Measurements from ENCODE around the gene P4HTM. TPM values are rescaled to one million over a fixed set of nuclear protein-coding genes. Genes with fewer than 3 reads are reported as not detected.
A peak's percentile ranks its signal among the peaks of the same experiment; 100 is the strongest.

The P4HTM gene
- total RNA-seq, 2 experiments from 2014 or later, result 24.8 to 25.0 TPM

GRCh38 chr3:49021213-49021812, 31.3 kb downstream of the P4HTM start:
- ChIA-PET CTCF (interaction anchor here (0.6 to 5.9 kb wide), 10 partner anchors 8 to 98 kb away, joined by 3 to 64 read pairs (median 12); partner anchors contain the start of genes P4HTM, QRICH1 and WDR6), POLR2A (interaction anchor here (0.6 to 12.0 kb wide), 21 partner anchors 7 to 449 kb away, joined by 3 to 200 read pairs (median 4); partner anchors contain the start of genes ARIH2, DAG1, IMPDH2 and P4HTM)
- intact Hi-C loops (cut with micrococcal nuclease), result loop anchor here (5.0 kb wide), 1 partner anchor 34 kb away; no protein-coding TSS in a partner anchor
- H3K4me3 Mint-ChIP-seq, result peak overlapping the region; percentile 87
- TF ChIP-seq CTCF (IDR thresholded peaks at IDR 0.05), result no peak
- ATAC-seq, result peak; percentile 76
- H3K27ac Mint-ChIP-seq, result peak overlapping the region; percentile 94
- no peaks in the 10 kb centered on the region for H3K27me3 Mint-ChIP-seq
- no peaks in the 10 kb centered on the region for H3K9me3 Mint-ChIP-seq
- peak; percentile 100 for DNase-seq
- peaks cover 44% of the 10 kb centered on the region for H3K4me1 Mint-ChIP-seq (ENCODE audit: low read depth)
- H3K36me3 Mint-ChIP-seq (ENCODE audit: low read depth), result peaks cover 49% of the 10 kb centered on the region

DNA sequence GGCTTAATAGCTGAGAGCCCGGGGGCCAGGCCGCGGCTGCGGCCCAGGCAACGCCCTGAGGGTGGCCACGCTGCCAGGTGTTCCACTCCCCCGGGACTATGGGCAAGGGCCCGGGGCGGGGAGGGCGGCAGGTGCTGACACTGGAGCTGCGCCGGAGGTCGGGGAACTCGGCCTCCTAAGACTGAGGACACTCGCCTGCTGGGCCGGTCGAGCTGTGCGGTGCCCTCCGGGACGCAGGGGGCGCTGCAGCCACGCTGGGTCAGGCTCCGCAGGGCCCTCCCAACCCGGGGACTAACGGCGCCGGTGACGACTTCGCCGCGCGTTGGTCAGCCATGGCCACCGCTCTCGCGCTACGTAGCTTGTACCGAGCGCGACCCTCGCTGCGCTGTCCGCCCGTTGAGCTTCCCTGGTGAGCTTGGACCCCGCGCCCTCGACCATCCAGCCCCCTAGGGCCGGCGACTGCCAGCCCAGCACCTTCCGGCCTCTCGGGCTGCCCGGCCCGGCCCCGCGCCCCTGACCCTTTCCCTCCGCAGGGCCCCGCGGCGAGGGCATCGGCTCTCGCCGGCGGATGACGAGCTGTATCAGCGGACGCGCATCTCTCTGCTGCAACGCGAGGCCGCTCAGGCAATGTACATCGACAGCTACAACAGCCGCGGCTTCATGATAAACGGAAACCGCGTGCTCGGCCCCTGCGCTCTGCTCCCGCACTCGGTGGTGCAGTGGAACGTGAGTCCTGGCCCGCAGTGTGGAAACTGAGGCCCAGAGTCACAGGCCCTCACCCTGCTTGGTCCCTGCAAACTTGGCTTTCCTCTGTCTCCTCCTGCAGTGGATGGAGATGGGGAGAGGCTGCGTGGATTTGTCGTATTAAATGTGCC, 32.0 kb downstream of the P4HTM start, which contains the start of gene NDUFAF3:
NDUFAF3 (plus strand) TSS at position 309 of the 875 bp plus-strand sequence; CDS start at position 333, 24 bp downstream.
- CTCF ChIA-PET, result interaction anchor here (0.6 to 5.9 kb wide), 12 partner anchors 9 to 99 kb away, joined by 3 to 64 read pairs (median 8); partner anchors contain the start of genes P4HTM, QRICH1, USP19 and WDR6
- ATAC-seq (peak; percentile 74), DNase-seq (peak; percentile 95)
- Mint-ChIP-seq H3K4me1 (ENCODE audit: low read depth) (peaks cover 48% of the 10 kb centered on the region), H3K27ac (peak within 1 kb of the TSS; percentile 94), H3K27me3 (no peaks in the 10 kb centered on the region), H3K4me3 (peak within 1 kb of the TSS; percentile 87), H3K36me3 (ENCODE audit: low read depth) (peaks cover 57% of the 10 kb centered on the region), H3K9me3 (no peaks in the 10 kb centered on the region)
- POLR2A ChIA-PET, result interaction anchor here (0.9 to 12.0 kb wide), 16 partner anchors 8 to 318 kb away, joined by 3 to 200 read pairs (median 5); partner anchors contain the start of genes ARIH2, P4HTM, QARS1 and QRICH1
- TF ChIP-seq CTCF (IDR thresholded peaks at IDR 0.05), result peak; percentile 99
- intact Hi-C loops (cut with micrococcal nuclease), result loop anchor here (5.0 kb wide), 1 partner anchor 35 kb away; no protein-coding TSS in a partner anchor

GRCh38 chr3:49022688-49023171, 32.7 kb downstream of the P4HTM start:
- ChIA-PET POLR2A (interaction anchor here (1.0 to 12.0 kb wide), 12 partner anchors 8 to 317 kb away, joined by 3 to 200 read pairs (median 8); partner anchors contain the start of genes ARIH2, P4HTM, QARS1 and QRICH1), CTCF (interaction anchor here (0.6 to 5.9 kb wide), 9 partner anchors 10 to 98 kb away, joined by 4 to 64 read pairs (median 13); partner anchors contain the start of genes P4HTM, QRICH1, USP19 and WDR6)
- H3K27ac Mint-ChIP-seq, result peak overlapping the region; percentile 94
- H3K9me3 Mint-ChIP-seq, result no peaks in the 10 kb centered on the region
- H3K36me3 Mint-ChIP-seq (ENCODE audit: low read depth), result peaks cover 63% of the 10 kb centered on the region
- no peak for TF ChIP-seq CTCF (IDR thresholded peaks at IDR 0.05)
- DNase-seq (peak; percentile 36), ATAC-seq (no peak)
- intact Hi-C loops (cut with micrococcal nuclease), result loop anchor here (5.0 kb wide), 1 partner anchor 35 kb away; no protein-coding TSS in a partner anchor
- peak overlapping the region; percentile 87 for H3K4me3 Mint-ChIP-seq
- peaks cover 54% of the 10 kb centered on the region for H3K4me1 Mint-ChIP-seq (ENCODE audit: low read depth)
- H3K27me3 Mint-ChIP-seq, result no peaks in the 10 kb centered on the region

DNA sequence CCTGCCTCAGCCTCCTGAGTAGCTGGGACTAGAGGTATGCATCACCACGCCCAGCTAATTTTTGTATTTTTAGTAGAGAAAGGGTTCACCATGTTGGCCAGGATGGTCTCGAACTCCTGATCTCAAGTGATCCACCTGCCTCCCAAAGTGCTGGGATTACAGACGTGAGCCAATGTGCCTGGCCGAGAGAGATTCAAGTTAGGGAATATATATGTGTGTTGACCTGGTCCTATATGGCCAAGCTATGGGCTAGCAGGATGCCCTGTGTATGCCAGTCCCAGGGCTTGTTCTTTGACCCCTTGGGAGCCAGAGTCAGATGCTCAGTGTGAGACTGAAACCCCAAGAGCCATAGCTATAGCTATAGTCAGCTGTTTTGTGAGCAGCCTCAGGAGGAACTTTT, 33.7 kb downstream of the P4HTM start:
- no peak for DNase-seq
- Mint-ChIP-seq H3K36me3 (ENCODE audit: low read depth) (peaks cover 72% of the 10 kb centered on the region), H3K27ac (peak overlapping the region; percentile 67), H3K9me3 (no peaks in the 10 kb centered on the region), H3K27me3 (no peaks in the 10 kb centered on the region), H3K4me1 (ENCODE audit: low read depth) (peaks cover 60% of the 10 kb centered on the region), H3K4me3 (peak overlapping the region; percentile 87)
- CTCF ChIA-PET, result interaction anchor here (0.9 to 5.9 kb wide), 4 partner anchors 10 to 70 kb away, joined by 3 to 64 read pairs (median 20); partner anchors contain the start of genes P4HTM, QRICH1 and WDR6
- ATAC-seq, result no peak
- POLR2A ChIA-PET, result interaction anchor here (0.6 to 12.0 kb wide), 7 partner anchors 8 to 141 kb away, joined by 3 to 200 read pairs (median 36); partner anchors contain the start of genes P4HTM, QRICH1 and WDR6
- intact Hi-C loops (cut with micrococcal nuclease), result loop anchor here (5.0 kb wide), 1 partner anchor 36 kb away; no protein-coding TSS in a partner anchor
- TF ChIP-seq CTCF (IDR thresholded peaks at IDR 0.05), result no peak
